CD14-positive monocyte (primary cell): ENCODE measurements around the gene CETP. TPM values are rescaled to one million over a fixed set of nuclear protein-coding genes. Genes with fewer than 3 reads are reported as not detected.
"Not testable (repeated sequence)": the region's sequence is repeated elsewhere in the genome, so short reads cannot be mapped to it uniquely, and the experiment has no call there.

ENCODE experiments used
- DNase-seq, 3 donors: peaks; one replicate each; pipeline ENCODE4 v3.0.0-alpha.2; 2011 to 2022
- H2AFZ ChIP-seq: 2 replicates; pipeline ENCODE4 v1.6.0; 2012; ENCODE audit warnings: mild to moderate bottlenecking, low read depth, low read length, inconsistent platforms; ENCODE audit not compliant: insufficient read depth, poor library complexity, severe bottlenecking
- H3K27ac ChIP-seq, 2 donors: 1 replicate in 1 of 2; 2 replicates in 1 of 2; pipeline ENCODE4 v1.5.1; 2012 to 2013; ENCODE audit warnings: low read length in 2 of 2, control low read depth in 1 of 2, inconsistent platforms in 1 of 2, low read depth in 1 of 2, mild to moderate bottlenecking in 1 of 2
- H3K27me3 ChIP-seq, 2 donors: one replicate each; pipeline versions ENCODE4 v1.6.0 to v1.6.1; 2011 to 2013; ENCODE audit warnings: low read length in 2 of 2; ENCODE audit not compliant: control insufficient read depth in 2 of 2, insufficient read depth in 2 of 2
- H3K36me3 ChIP-seq, 2 donors: replicated peaks in 1 of 2; 1 replicate in 1 of 2; 2 replicates in 1 of 2; pipeline versions ENCODE4 v1.5.1 to v1.6.1; 2012 to 2013; ENCODE audit warnings: low read length in 2 of 2, control low read depth in 1 of 2, inconsistent platforms in 1 of 2, mild to moderate bottlenecking in 1 of 2; ENCODE audit not compliant: insufficient read depth in 2 of 2, control insufficient read depth in 1 of 2
- H3K4me1 ChIP-seq, 2 donors: 1 replicate in 1 of 2; 2 replicates in 1 of 2; pipeline versions ENCODE4 v1.5.1 to v1.6.1; 2012 to 2013; ENCODE audit warnings: low read length in 2 of 2, control low read depth in 1 of 2, inconsistent platforms in 1 of 2, mild to moderate bottlenecking in 1 of 2, moderate library complexity in 1 of 2; ENCODE audit not compliant: insufficient read depth in 2 of 2, control insufficient read depth in 1 of 2
- H3K4me2 ChIP-seq: replicated peaks from 2 replicates; pipeline ENCODE3; 2012; ENCODE audit warnings: low read length, moderate library complexity, mild to moderate bottlenecking; ENCODE audit not compliant: poor library complexity, severe bottlenecking; ENCODE audit errors: extremely low read depth
- H3K4me3 ChIP-seq, 3 experiments: fragments of 200-600 bp in 1 of 3; sonication (generic) in 1 of 3; replicated peaks in 1 of 3; 1 replicate in 2 of 3; 2 replicates in 1 of 3; pipeline ENCODE4 v1.5.1; 2011 to 2013; ENCODE audit warnings: low read length in 3 of 3, mild to moderate bottlenecking in 3 of 3, control low read depth in 2 of 3, low read depth in 2 of 3, inconsistent platforms in 1 of 3, moderate library complexity in 1 of 3
- H3K79me2 ChIP-seq: 2 replicates; pipeline ENCODE4 v1.6.0; 2012; ENCODE audit warnings: mild to moderate bottlenecking, control low read depth, inconsistent platforms, low read length, moderate library complexity; ENCODE audit not compliant: insufficient read depth
- H3K9ac ChIP-seq: 2 replicates; pipeline ENCODE4 v1.6.0; 2017; ENCODE audit warnings: low read length, mild to moderate bottlenecking; ENCODE audit not compliant: insufficient read depth, poor library complexity, severe bottlenecking
- H3K9me3 ChIP-seq, 2 donors: replicated peaks in 1 of 2; 1 replicate in 1 of 2; 2 replicates in 1 of 2; pipeline versions ENCODE4 v1.5.1 to v1.6.1; 2012 to 2013; ENCODE audit warnings: low read length in 2 of 2, control low read depth in 1 of 2; ENCODE audit not compliant: control insufficient read depth in 1 of 2, insufficient read depth in 1 of 2
- H4K20me1 ChIP-seq: 2 replicates; pipeline ENCODE4 v1.6.0; 2012; ENCODE audit warnings: mild to moderate bottlenecking, low read length, control low read depth, moderate library complexity; ENCODE audit not compliant: insufficient read depth
- H3K27ac Mint-ChIP-seq, 7 donors: one replicate each; pipeline ENCODE4 v1.8.0; 2020; ENCODE audit warnings: mild to moderate bottlenecking in 7 of 7, mixed read lengths in 7 of 7, moderate library complexity in 6 of 7, inconsistent platforms in 2 of 7
- H3K27me3 Mint-ChIP-seq, 3 donors: one replicate each; pipeline ENCODE4 v1.8.0; 2021 to 2022; ENCODE audit warnings: low read depth in 3 of 3, mild to moderate bottlenecking in 3 of 3, mixed read lengths in 3 of 3, moderate library complexity in 3 of 3, inconsistent platforms in 1 of 3
- H3K36me3 Mint-ChIP-seq, 2 donors: one replicate each; pipeline ENCODE4 v1.8.0; 2020; ENCODE audit warnings: mixed read lengths in 2 of 2, inconsistent platforms in 1 of 2, mild to moderate bottlenecking in 1 of 2
- H3K4me1 Mint-ChIP-seq: one replicate; pipeline ENCODE4 v1.8.0; 2020; ENCODE audit warnings: mild to moderate bottlenecking, mixed read lengths
- H3K4me3 Mint-ChIP-seq, 2 donors: one replicate each; pipeline ENCODE4 v1.8.0; 2020; ENCODE audit warnings: mild to moderate bottlenecking in 2 of 2, mixed read lengths in 2 of 2, moderate library complexity in 1 of 2
- H3K9me3 Mint-ChIP-seq, 7 donors: one replicate each; pipeline ENCODE4 v1.8.0; 2020 to 2022; ENCODE audit warnings: mixed read lengths in 7 of 7, mild to moderate bottlenecking in 6 of 7, moderate library complexity in 6 of 7, inconsistent platforms in 2 of 7
- CTCF ChIP-seq: fragments of 200-600 bp; IDR thresholded peaks from one replicate; pipeline ENCODE4 v1.8.0; 2022; ENCODE audit warnings: antibody characterized with exemption, mild to moderate bottlenecking
- WGBS: methylation state at CpG from one replicate; pipeline ENCODE4 v1.1.5; 2013; ENCODE audit warnings: missing lambda C conversion rate; ENCODE audit not compliant: insufficient coverage; 5-methylcytosine and 5-hydroxymethylcytosine counted together
- intact Hi-C, 2 donors: fragments of 100-400 bp; cut with micrococcal nuclease; formaldehyde crosslinking; loops; one replicate each; pipeline versions ENCODE4 v1.15.0 to v1.15.1; 2023
- polyA plus RNA-seq, 3 donors: library from polyadenylated mRNA; depleted of rRNA in 1 of 3; unstranded in 2 of 3; stranded (reverse) in 1 of 3; fragments of 300-500 nt in 2 of 3; fragments of >200 nt in 1 of 3; fragmentation: Illumina TruSeq in 2 of 3; gene quantifications; 1 replicate in 2 of 3; 2 replicates in 1 of 3; pipeline ENCODE4 v1.2.3, GENCODE V29; 2012 to 2021

CETP gene
- polyA plus RNA-seq, 3 donors: 0.61 to 2.1 (median 1.3) TPM

DNA sequence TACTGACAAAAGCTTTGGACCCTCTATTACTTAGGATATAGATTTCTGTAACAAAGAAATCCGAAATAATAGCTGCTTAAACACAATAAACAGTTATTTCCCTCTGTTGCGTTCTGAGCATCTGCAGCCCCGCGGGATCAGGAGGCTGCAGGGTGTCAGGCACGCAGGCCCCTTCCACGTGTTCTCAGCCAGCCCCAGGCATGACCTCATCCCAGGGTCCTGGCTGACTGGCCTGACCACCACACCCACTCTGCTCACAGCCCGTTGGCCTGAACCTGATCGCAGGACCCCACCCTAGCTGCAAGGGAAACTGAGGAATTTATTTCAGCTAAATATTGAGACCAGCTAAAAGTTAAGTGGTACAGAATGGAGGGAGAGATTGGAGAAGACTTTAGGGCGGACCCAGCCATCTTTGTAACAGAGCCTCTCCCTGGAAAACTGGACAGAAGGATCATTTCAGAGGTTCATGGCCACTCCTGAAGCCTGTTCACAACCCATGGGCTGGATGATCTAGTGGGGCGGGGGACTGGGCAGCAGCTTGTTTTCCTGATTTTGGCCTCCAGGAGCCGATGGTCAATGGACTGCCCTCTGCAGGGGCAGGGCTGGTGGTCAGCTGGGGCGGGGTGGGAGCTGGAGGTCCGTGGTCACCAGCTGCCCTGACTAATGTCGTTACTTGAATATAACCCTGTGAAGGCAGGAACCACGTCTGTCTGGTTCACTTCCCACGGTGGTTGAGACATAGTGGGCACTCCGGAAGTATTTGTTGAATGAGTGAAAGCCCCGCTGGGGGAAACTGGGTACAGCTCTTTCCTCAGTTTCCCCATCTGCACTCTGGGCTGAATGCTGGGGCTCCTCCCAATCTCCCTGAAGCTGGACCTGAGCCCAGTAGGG is 10.9 kb downstream of the CETP start:
- Mint-ChIP-seq H3K4me3 (no peak overlapping the region), H3K27ac (no peak overlapping the region), H3K27me3 (peaks cover 0 to 6% (median 4%) of the 10 kb centered on the region in 3 donors), H3K36me3 (no peaks in the 10 kb centered on the region), H3K4me1 (peaks cover 53% of the 10 kb centered on the region), H3K9me3 (no peaks in the 10 kb centered on the region)
- no peaks in the 10 kb centered on the region for H3K79me2 ChIP-seq
- H3K4me2 ChIP-seq: no peak overlapping the region
- H2AFZ ChIP-seq: no peak overlapping the region
- no peaks in the 10 kb centered on the region for H3K27me3 ChIP-seq
- no peak overlapping the region for H3K27ac ChIP-seq
- H3K4me1 ChIP-seq: peaks cover 32 to 38% of the 10 kb centered on the region in 2 donors
- intact Hi-C loops: no loop called here
- no peak for TF ChIP-seq CTCF
- H4K20me1 ChIP-seq: no peaks in the 10 kb centered on the region
- peak in 2 of 3 donors; percentile 21 to 69 for DNase-seq
- H3K9me3 ChIP-seq: no peaks in the 10 kb centered on the region
- no peak overlapping the region for H3K4me3 ChIP-seq
- WGBS: 73% methylated on average over 13 of the region's 18 CpGs
- no peak overlapping the region for H3K9ac ChIP-seq
- H3K36me3 ChIP-seq: no peaks in the 10 kb centered on the region

DNA sequence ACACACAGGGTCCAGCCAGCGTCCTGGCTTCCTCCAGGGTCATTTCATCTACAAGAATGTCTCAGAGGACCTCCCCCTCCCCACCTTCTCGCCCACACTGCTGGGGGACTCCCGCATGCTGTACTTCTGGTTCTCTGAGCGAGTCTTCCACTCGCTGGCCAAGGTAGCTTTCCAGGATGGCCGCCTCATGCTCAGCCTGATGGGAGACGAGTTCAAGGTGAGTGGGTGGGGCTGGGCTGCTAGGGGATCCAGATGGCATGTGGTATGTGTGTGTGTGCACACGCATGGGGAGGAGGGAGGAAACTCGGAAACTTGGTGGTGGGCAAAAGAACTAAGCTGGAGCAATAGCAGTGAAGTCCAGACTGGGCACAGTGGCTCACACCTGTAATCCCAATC is 11.5 kb downstream of the CETP start:
- H3K4me3 Mint-ChIP-seq: no peak overlapping the region
- H3K36me3 Mint-ChIP-seq: no peaks in the 10 kb centered on the region
- no peaks in the 10 kb centered on the region for H3K79me2 ChIP-seq
- DNase-seq: no peak
- H3K4me3 ChIP-seq: no peak overlapping the region
- WGBS: 96% methylated on average over 6 of the region's 9 CpGs
- H3K9me3 ChIP-seq: no peaks in the 10 kb centered on the region
- H3K27ac ChIP-seq: no peak overlapping the region
- no peaks in the 10 kb centered on the region for H3K36me3 ChIP-seq
- no peak overlapping the region for H3K9ac ChIP-seq
- H3K27me3 ChIP-seq: no peaks in the 10 kb centered on the region
- H4K20me1 ChIP-seq: no peaks in the 10 kb centered on the region
- peaks cover 0 to 6% (median 4%) of the 10 kb centered on the region in 3 donors for H3K27me3 Mint-ChIP-seq
- H3K4me2 ChIP-seq: no peak overlapping the region
- no peak overlapping the region for H2AFZ ChIP-seq
- H3K4me1 Mint-ChIP-seq: peaks cover 54% of the 10 kb centered on the region
- peak overlapping the region in 1 of 7 donors; percentile 65 for H3K27ac Mint-ChIP-seq
- no peaks in the 10 kb centered on the region for H3K9me3 Mint-ChIP-seq
- TF ChIP-seq CTCF: no peak
- H3K4me1 ChIP-seq: peaks cover 32 to 38% of the 10 kb centered on the region in 2 donors
- intact Hi-C loops: no loop called here

DNA sequence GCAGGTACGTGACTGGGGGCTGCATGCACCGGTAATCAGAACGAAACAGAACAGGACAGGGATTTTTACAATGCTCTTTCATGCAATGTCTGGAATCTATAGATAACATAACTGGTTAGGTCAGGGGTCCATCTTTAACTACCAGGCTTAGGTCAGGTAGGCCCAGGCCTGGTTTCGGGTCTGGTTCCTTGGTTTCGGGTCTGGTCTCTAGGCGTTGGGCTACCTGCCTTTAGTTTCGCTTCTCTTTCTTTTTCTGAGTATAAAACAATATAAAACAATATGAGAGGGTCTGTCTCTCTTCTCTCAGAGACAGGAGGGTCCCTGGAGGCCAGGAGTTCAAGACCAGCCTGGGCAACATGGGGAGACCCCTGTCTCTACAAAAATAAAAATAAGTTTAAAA is 12.1 kb downstream of the CETP start:
- peaks cover 52% of the 10 kb centered on the region for H3K4me1 Mint-ChIP-seq
- DNase-seq, H2AFZ ChIP-seq, H3K27me3 Mint-ChIP-seq, H3K36me3 ChIP-seq, H3K9me3 Mint-ChIP-seq, H3K36me3 Mint-ChIP-seq, H3K27ac ChIP-seq, H4K20me1 ChIP-seq, H3K9ac ChIP-seq, H3K4me3 ChIP-seq, H3K4me2 ChIP-seq, intact Hi-C loops, H3K4me3 Mint-ChIP-seq, H3K79me2 ChIP-seq, H3K27me3 ChIP-seq, H3K27ac Mint-ChIP-seq, H3K9me3 ChIP-seq: not testable (repeated sequence)
- peaks cover 35 to 38% of the 10 kb centered on the region in 2 donors for H3K4me1 ChIP-seq
- WGBS: no CpG with 5 or more reads among the region's 7 CpGs
